OCI-LY3 (cell line): ENCODE measurements around the gene ZNF142.

Source experiments
- H2AFZ ChIP-seq: fragments of 200-600, 300-600 bp; shearing (Covaris generic); 2 replicates; pipeline ENCODE4 v1.6.0; 2014; ENCODE audit warnings: antibody characterized with exemption, low read depth, low read length
- H3K27ac ChIP-seq: fragments of 200-600, 300-600 bp; sonication (generic); 2 replicates; pipeline ENCODE4 v1.5.1; 2014; ENCODE audit warnings: mild to moderate bottlenecking, low read length, moderate library complexity, mixed read lengths
- H3K27me3 ChIP-seq: fragments of 200-600, 300-600 bp; sonication (generic); 2 replicates; pipeline ENCODE4 v1.6.1; 2014; ENCODE audit warnings: low read depth, low read length, mixed read lengths
- H3K36me3 ChIP-seq: fragments of 200-600, 300-600 bp; sonication (generic); replicated peaks from 2 replicates; pipeline ENCODE3; 2014; ENCODE audit warnings: low read depth, low read length, mixed read lengths
- H3K4me1 ChIP-seq: fragments of 300-600, 200-600 bp; sonication (generic); 2 replicates; pipeline ENCODE4 v1.6.1; 2014; ENCODE audit warnings: low read length, mixed read lengths
- H3K4me2 ChIP-seq: fragments of 200-600, 300-600 bp; sonication (generic); 2 replicates; pipeline ENCODE4 v1.6.1; 2014; ENCODE audit warnings: low read length, mixed read lengths
- H3K4me3 ChIP-seq: fragments of 300-600, 200-600 bp; sonication (generic); 2 replicates; pipeline ENCODE4 v1.5.1; 2014; ENCODE audit warnings: antibody characterized with exemption, mild to moderate bottlenecking, low read length, moderate library complexity
- H3K79me2 ChIP-seq: fragments of 300-600, 200-600 bp; shearing (Covaris generic); 2 replicates; pipeline ENCODE4 v1.6.1; 2014; ENCODE audit warnings: mild to moderate bottlenecking, low read length, mixed read lengths
- H3K9ac ChIP-seq: fragments of 300-600, 200-600 bp; shearing (Covaris generic); 2 replicates; pipeline ENCODE4 v1.6.0; 2014; ENCODE audit warnings: mild to moderate bottlenecking, low read length, moderate library complexity
- H3K9me3 ChIP-seq: fragments of 200-600, 300-600 bp; shearing (Covaris generic); 2 replicates; pipeline ENCODE4 v1.6.1; 2014; ENCODE audit warnings: low read length, mixed read lengths; ENCODE audit not compliant: insufficient read depth
- H4K20me1 ChIP-seq: fragments of 200-600, 300-600 bp; sonication (generic); 2 replicates; pipeline ENCODE4 v1.6.1; 2016; ENCODE audit warnings: low read length, mixed read lengths; ENCODE audit not compliant: insufficient read depth
- CTCF ChIP-seq: fragments of 200-600, 300-600 bp; sonication (generic); IDR thresholded peaks from 2 replicates; pipeline ENCODE4 v1.5.1; 2014; ENCODE audit warnings: antibody characterized with exemption, low read length, low read depth
- EZH2phosphoT487 ChIP-seq: fragments of 200-600 bp; shearing (Covaris generic); IDR thresholded peaks from 2 replicates; pipeline ENCODE4 v1.6.1; 2018; ENCODE audit warnings: antibody characterized with exemption, mixed run types, low read depth

The ZNF142 gene

GRCh38 chr2:218701806-218702205 lies 42.4 kb upstream of the ZNF142 start:
- H3K27me3 ChIP-seq: no peaks in the 10 kb centered on the region
- H3K27ac ChIP-seq: no peak overlapping the region
- H3K4me1 ChIP-seq: no peaks in the 10 kb centered on the region
- H2AFZ ChIP-seq: no peak overlapping the region
- no peak overlapping the region for H3K4me2 ChIP-seq
- no peaks in the 10 kb centered on the region for H3K79me2 ChIP-seq
- H3K9ac ChIP-seq: no peak overlapping the region
- no peaks in the 10 kb centered on the region for H3K9me3 ChIP-seq
- H4K20me1 ChIP-seq: no peaks in the 10 kb centered on the region
- H3K4me3 ChIP-seq: no peak overlapping the region
- TF ChIP-seq CTCF (no peak), EZH2phosphoT487 (no peak)
- no peaks in the 10 kb centered on the region for H3K36me3 ChIP-seq

GRCh38 chr2:218698885-218699284 lies 39.5 kb upstream of the ZNF142 start:
- no peak overlapping the region for H3K4me3 ChIP-seq
- no peaks in the 10 kb centered on the region for H3K36me3 ChIP-seq
- TF ChIP-seq CTCF: no peak
- no peak for TF ChIP-seq EZH2phosphoT487
- no peaks in the 10 kb centered on the region for H3K79me2 ChIP-seq
- no peak overlapping the region for H3K27ac ChIP-seq
- no peaks in the 10 kb centered on the region for H3K9me3 ChIP-seq
- no peak overlapping the region for H3K4me2 ChIP-seq
- H4K20me1 ChIP-seq: no peaks in the 10 kb centered on the region
- no peak overlapping the region for H2AFZ ChIP-seq
- no peak overlapping the region for H3K9ac ChIP-seq
- H3K27me3 ChIP-seq: no peaks in the 10 kb centered on the region
- no peaks in the 10 kb centered on the region for H3K4me1 ChIP-seq

- Histone ChIP-seq H3K9me3 (no peaks in the 10 kb centered on the region), H3K27me3 (no peaks in the 10 kb centered on the region), H3K79me2 (no peaks in the 10 kb centered on the region), H2AFZ (no peak overlapping the region), H3K4me3 (no peak overlapping the region), H3K4me1 (no peaks in the 10 kb centered on the region), H4K20me1 (no peaks in the 10 kb centered on the region), H3K4me2 (no peak overlapping the region), H3K36me3 (no peaks in the 10 kb centered on the region), H3K27ac (no peak overlapping the region), H3K9ac (no peak overlapping the region)
- TF ChIP-seq EZH2phosphoT487 (no peak), CTCF (no peak)
Observed at GRCh38 chr2:218694405-218695145, 35.2 kb upstream of the ZNF142 start.

- TF ChIP-seq EZH2phosphoT487 (no peak), CTCF (no peak)
- Histone ChIP-seq H3K36me3 (no peaks in the 10 kb centered on the region), H3K27me3 (no peaks in the 10 kb centered on the region), H3K79me2 (no peaks in the 10 kb centered on the region), H3K27ac (no peak overlapping the region), H2AFZ (no peak overlapping the region), H3K4me1 (no peaks in the 10 kb centered on the region), H4K20me1 (no peaks in the 10 kb centered on the region), H3K4me3 (no peak overlapping the region), H3K9me3 (no peaks in the 10 kb centered on the region), H3K4me2 (no peak overlapping the region), H3K9ac (no peak overlapping the region)
Observed at GRCh38 chr2:218691234-218691633, 31.8 kb upstream of the ZNF142 start.
